ENCODE results near the gene SDS.

DNA sequence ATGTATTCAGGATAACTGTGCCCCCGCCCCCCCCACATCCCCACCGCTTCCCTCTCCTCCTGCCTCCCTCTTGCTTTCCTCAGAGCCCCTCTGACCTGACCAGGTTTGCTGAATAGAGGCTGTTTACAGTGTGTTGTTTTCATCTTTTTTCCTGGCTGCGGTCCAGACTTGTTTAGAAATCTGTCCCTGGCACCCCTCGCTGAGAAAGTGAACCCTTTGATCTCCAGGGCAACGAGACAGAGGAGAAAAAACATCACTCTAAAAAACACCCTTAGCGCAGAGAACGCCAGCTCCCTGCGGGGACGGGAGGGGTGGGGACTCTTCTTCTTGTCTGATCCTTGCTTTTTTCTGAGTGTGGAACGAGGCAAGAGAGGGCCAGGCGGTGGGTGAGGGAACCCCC, 22.5 kb downstream of the SDS start:
- TF ChIP-seq GABPA (IDR thresholded peaks at IDR 0.05; ENCODE audit: borderline replicate concordance, insufficient read depth, low read length) = no peak
- no peak for TF ChIP-seq CREB1 (IDR thresholded peaks at IDR 0.05)
- TF ChIP-seq CBX5 (IDR thresholded peaks at IDR 0.05; ENCODE audit: low read depth, low read length) = no peak
- no peak for TF ChIP-seq TCF12 (IDR thresholded peaks at IDR 0.05; ENCODE audit: low read depth, low read length)
- TF ChIP-seq SUZ12 (IDR thresholded peaks at IDR 0.05; ENCODE audit: low read length) = no peak
- no peak for TF ChIP-seq JUN (IDR thresholded peaks at IDR 0.05; ENCODE audit: low read depth, low read length)
- TF ChIP-seq, protein P1, sequence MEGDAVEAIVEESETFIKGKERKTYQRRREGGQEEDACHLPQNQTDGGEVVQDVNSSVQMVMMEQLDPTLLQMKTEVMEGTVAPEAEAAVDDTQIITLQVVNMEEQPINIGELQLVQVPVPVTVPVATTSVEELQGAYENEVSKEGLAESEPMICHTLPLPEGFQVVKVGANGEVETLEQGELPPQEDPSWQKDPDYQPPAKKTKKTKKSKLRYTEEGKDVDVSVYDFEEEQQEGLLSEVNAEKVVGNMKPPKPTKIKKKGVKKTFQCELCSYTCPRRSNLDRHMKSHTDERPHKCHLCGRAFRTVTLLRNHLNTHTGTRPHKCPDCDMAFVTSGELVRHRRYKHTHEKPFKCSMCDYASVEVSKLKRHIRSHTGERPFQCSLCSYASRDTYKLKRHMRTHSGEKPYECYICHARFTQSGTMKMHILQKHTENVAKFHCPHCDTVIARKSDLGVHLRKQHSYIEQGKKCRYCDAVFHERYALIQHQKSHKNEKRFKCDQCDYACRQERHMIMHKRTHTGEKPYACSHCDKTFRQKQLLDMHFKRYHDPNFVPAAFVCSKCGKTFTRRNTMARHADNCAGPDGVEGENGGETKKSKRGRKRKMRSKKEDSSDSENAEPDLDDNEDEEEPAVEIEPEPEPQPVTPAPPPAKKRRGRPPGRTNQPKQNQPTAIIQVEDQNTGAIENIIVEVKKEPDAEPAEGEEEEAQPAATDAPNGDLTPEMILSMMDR (IDR thresholded peaks at IDR 0.05; ENCODE audit: control extremely low read depth in 1 of 3, insufficient read depth in 1 of 3, low read depth in 1 of 3, low read length in 3 of 3) = no peak
- TF ChIP-seq CHD2 (IDR thresholded peaks at IDR 0.05; ENCODE audit: low read length) = no peak
- TF ChIP-seq PHF8 (conservative IDR thresholded peaks at IDR 0.05; ENCODE audit: low read depth, low read length) = no peak
- no peak for TF ChIP-seq JUND (IDR thresholded peaks at IDR 0.05; ENCODE audit: low read length)
